Gastroesophageal sphincter (tissue), 3 donors: ENCODE data around the gene DUSP15.

ENCODE experiments used
- CTCF ChIP-seq, 4 experiments: fragments of 200-600 bp in 2 of 4; fragments of 450-650 bp in 2 of 4; sonication (generic) in 1 of 4; IDR thresholded peaks; one replicate each; pipeline ENCODE4 v1.5.1; 2017 to 2019; ENCODE audit warnings: antibody characterized with exemption in 4 of 4, mild to moderate bottlenecking in 2 of 4, moderate library complexity in 2 of 4
- EP300 ChIP-seq: sonication (generic); formaldehyde crosslinking; IDR thresholded peaks from one replicate; pipeline ENCODE4 v1.6.1; 2017; ENCODE audit warnings: antibody characterized with exemption, mild to moderate bottlenecking
- POLR2AphosphoS5 ChIP-seq: sonication (generic); formaldehyde crosslinking; IDR thresholded peaks from one replicate; pipeline ENCODE4 v1.6.1; 2017; ENCODE audit warnings: antibody characterized with exemption

- no peak for TF ChIP-seq CTCF (IDR thresholded peaks at IDR 0.05)
- TF ChIP-seq POLR2AphosphoS5, result no peak
- TF ChIP-seq EP300, result no peak
Observed at GRCh38 chr20:31859266-31859997, 10.9 kb downstream of the DUSP15 start.
